HG02870 (cell line): ENCODE results near the gene CNDP1.
A peak's percentile ranks its signal among the peaks of the same experiment; 100 is the strongest.
"Not testable (repeated sequence)": the region's sequence is repeated elsewhere in the genome, so short reads cannot be mapped to it uniquely, and the experiment has no call there.

ENCODE experiments used
- ATAC-seq: cut with Tn5 transposase; IDR thresholded peaks from one replicate; pipeline ENCODE4 v1.9.1; 2021; ENCODE audit warnings: mild to moderate bottlenecking, moderate library complexity; ENCODE audit not compliant: unreplicated experiment

CNDP1 gene

DNA sequence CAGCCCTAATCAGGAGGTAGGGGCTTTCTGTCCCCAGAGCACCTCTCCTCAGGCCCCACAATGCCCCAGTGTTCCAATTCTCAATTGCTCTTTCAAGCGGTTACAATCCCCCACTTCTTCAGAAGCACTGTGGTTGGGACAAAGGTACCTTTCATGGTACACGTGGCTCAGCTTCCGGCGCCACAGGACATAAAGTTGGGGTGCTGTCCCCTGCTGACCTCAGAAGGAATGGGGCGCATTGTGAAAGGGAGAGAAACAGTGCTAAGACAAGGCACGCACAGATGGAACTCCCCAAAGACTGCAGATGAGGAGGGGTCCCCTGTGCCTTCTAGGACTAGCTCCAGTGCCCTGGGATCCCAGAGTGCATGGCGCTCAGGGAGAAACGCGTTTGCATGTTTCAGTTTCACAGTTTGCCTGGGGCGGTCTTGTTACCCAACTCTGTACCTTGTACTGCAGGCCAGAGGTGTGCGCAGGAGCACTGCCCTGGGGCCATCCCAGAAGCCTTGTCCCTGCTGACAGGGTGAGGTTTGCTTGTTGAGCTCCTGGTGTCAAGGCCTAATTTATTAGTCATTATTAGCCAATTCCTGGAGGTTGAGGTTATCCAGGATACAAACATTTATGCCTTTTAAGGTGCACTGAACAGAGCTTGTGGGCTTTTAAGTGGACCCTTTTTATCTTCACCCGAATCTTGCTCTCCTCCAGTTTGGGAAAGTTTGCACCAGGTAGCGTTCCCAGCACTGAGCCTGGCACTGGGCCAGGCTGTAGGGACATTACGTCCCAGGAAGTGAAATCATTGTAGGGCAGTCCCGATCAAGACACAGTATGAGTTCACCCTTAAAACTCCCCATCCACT lies 7.6 kb downstream of the CNDP1 start:
- no peak for ATAC-seq

DNA sequence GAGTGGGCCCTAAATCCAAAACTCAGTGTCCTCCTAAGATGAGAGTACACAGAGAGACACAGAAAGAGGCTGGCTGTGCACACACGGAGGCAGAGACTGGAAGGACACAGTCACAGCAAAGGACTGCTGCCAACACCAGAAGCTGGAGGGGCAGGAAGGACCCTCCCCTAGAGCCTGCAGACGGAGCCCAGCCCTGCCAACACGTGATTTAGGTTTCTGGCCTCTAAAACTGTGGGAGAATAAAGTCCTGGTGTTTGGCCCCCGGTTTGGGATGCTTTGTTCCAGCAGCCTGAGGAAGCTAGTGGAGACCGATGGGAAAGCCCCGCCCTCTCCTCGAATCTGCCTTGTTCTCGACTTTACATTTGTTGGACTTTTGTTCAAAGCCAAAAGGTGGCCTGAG lies 10.6 kb downstream of the CNDP1 start:
- ATAC-seq = no peak

DNA sequence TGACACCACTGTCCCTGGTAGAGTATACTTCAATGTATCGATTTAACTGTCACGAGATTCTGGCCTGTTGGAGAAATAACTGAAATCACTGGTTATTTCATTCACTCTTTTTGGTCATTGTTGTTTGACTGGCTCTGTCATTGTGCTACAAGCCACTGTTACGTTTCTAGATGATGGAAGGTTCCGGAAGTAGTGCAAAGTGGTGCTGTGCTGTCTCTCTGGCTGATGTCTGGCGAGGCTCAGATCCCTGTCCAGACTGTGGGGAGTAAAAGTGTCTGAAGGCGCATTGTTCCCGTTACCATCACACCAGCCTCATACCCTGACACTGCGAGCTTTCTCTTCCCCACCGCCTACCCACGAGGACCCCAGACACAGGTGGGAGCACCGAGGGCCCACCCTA lies 11.7 kb downstream of the CNDP1 start:
- ATAC-seq = no peak

DNA sequence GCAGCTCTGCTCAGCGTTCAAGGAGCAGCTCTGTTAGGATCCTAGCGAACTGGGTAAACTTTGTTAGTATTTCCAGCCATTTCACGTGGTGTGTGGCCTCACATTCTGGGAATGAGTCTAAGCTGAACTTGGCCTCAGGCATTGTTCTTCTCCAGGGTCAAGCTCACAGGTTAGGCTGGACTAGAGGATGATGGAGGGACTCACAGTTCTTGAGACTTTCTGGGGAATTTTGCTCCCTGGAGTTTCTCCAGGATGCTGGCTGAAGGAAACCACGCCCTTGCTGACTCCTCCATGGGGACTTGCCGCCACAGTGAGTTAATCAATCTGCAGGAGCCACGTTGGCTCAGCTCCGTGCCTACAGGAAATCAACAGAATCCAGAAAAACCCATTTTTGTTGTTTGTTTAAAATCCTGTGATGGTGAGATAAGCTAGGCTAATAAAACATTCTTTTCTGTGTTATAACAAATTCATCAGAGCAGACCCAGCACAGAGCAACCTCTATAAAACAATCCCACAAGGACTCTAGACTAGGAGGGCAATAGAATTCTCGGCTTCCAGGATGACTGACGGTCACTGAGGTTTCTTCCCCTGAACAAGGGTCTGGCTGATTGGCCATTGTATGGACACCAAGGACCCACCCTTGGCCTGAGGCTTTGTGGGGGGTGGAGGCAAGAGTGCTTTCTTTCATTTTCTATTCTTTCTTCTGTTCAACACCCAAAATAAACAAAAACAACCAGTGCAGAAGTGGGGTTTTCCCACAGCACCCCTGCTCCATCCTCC lies 12.6 kb downstream of the CNDP1 start:
- no peak for ATAC-seq

DNA sequence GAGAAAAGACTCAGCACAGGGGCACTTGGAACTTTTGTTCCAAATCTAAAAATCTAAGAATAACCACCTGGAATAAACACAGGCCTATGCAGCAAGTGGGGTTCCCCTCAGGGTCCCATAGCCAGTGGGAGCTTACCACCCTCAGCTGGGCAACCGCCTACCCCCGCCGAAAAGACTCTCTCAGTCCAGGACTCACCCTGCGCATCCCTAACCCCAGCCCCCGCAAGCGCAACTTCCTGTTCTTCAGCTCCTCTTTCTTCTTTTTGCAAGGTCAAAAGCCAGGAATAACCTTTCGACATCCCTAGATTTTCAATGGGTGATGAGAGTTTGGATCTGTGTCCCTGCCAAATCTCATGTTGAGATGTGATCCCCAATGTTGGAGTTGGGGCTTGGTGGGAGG lies 13.6 kb downstream of the CNDP1 start:
- ATAC-seq = no peak

DNA sequence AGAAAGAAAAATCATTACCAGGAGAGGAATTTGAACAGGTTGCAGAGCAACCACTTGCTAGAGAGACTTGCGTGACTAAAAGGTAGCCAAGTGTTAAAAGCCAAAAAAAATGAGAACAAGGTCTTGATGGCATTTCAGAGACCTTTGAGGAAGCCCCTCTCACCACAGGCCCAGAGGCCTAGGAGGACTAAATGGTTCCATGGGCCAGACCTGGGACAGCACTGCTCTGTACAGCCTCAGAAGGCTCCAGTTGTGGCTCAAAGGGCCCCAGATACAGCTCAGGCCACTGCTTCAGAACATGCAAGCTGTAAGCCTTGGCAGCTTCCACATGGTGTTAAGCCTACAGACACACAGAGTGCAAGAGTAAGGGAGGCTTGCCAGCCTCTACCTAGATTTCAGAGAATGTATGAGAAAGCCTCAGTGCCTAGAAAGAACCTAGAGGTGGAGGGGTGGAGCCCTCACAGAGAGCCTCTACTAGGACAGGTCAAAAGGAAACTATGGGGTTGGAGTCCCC lies 15.3 kb downstream of the CNDP1 start:
- ATAC-seq = no peak

DNA sequence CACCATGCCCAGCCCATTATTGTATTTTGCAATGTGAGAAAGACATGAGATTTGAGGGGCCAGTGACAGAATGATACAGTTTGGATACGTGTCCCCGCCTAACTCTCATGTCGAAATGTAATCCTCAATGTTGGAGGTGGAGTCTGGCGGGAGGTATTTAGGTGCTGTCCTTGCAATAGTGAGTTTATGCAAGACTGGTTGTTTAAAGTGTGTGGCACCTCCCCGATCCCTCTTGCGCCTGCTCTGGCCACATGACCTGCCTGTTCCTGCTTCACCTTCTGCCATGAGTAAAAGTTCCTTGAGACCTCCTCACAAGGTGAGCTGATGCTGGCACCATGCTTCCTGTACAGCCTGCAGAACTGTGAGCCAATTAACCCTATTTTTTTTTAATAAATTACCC lies 16.6 kb downstream of the CNDP1 start:
- ATAC-seq = no peak

DNA sequence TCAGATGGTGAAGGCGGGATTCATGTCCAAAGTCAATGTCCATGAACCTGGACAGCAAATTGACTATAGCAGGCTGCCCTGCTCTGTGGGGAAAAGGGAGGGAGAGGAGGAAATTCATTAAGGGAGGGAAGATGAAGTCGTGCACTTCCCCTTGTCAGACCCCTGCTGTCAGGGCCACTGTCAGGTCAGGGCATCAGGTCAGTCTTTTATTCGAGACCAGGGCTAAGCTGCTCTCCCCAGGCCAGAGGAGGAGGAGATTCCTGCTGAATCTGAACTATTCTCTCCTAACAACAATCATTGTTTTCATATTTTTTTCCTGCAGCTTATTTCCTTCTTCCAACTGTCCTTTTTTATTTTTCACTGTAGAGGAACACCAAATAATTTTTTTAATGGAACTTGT lies 17.2 kb downstream of the CNDP1 start:
- ATAC-seq = no peak

DNA sequence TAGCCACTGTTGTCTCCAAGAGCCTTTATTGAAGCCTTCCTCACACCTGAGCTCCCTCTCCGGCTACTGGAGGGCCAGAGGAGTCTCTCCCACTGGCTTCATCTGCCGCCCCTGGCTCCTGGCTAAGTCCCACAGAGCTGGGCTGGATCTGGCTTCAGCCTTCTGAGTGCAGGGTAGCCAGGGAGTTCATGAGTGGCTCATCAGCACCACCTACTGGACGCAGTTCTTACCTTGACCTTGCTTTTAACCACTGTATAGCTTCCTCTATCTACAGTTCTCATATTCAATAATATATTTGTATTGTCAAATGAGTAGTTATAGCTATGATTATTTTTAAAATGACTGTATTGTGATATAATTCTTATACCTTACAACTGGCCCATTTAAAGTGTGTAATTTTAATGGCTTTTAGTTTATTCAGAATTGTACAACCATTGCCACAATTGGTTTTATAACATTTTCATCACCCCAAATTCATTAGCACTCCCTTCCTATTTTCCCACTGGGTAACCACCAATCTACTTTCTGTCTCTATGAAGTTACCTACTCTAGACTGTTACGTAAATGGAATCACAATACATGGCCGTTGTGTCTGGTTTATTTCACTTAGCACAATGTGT lies 17.7 kb downstream of the CNDP1 start:
- ATAC-seq = peak; percentile 100

DNA sequence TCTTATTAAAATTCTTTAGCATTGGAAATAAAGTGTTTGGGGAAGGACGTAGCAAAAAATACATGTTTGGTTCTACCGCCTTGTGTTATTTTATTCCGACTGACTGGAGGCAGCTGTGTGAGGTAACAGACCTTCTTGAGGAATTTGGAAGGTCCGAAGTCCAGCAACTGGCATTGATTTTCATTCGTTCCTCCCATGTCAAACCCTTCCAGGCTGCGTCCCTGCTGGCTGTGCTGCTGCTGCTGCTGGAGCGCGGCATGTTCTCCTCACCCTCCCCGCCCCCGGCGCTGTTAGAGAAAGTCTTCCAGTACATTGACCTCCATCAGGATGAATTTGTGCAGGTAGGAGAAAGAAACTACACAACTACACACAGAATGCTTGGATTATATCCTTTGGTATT lies 21.8 kb downstream of the CNDP1 start:
- ATAC-seq = no peak

DNA sequence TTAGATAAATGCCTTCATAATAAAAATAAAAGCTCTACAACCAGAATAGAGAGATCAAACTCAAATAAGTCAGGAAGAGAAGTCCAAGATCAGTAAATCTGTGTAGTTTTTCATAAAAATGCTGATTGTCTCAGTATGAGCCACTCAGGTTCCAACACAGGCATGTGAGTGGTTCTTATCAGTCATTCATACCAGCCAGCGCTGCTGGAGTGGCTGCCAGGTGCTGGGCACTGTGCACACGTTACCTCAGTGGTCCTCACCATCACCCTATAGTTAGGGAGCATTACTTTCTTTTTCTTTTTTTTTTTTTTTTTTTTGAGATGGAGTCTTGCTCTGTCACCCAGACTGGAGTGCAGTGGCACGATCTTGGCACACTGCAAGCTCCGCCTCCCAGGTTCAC lies 23.8 kb downstream of the CNDP1 start:
- no peak for ATAC-seq

DNA sequence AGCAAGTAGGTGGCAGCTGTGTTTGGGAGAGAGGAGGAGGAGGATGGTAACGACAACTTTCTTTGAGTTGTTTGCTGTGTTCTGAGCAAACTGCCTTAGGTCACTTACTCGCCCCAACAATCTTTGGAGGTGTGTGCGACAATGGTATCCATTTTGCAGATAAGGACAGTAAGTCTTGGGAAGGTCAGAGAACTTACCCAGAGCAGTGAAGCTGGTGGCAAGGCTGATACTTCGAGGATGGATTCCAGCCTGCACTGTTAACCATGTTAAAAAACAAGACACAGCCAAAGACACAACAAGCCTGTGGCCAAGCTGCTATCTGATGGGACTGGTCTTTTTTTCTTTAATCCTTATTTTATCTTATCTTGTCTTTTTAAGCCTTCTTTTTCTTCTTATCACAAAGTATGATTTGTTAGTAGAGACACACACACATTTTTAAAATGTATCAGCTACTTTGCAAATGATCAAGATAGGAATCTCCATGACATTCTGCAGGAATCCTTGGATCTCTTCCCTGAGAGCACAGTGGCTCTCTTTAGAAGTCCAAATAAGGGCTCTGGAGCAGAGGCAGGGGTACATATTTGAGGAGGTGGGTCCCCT lies 27.9 kb downstream of the CNDP1 start:
- ATAC-seq = no peak

DNA sequence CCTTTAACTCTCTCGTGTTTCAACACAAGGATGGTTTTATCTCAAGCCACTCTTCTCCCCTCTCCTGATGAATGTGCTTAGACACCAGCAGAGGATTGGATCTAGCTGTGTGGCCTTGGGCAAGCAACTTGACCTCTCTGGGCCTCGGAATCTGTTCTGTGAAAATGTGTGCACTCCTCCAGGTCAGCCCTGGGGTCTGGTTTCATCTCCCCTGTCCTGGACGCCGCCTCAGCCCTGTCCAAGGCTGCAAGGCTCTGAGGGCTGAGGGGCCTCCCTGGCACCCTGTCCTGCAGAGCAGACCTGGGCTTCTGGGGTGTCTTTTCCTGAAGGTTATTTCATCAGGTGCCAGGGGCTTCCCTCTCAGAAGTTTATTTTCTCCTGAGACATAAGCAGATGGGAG lies 28.5 kb downstream of the CNDP1 start:
- ATAC-seq = no peak

DNA sequence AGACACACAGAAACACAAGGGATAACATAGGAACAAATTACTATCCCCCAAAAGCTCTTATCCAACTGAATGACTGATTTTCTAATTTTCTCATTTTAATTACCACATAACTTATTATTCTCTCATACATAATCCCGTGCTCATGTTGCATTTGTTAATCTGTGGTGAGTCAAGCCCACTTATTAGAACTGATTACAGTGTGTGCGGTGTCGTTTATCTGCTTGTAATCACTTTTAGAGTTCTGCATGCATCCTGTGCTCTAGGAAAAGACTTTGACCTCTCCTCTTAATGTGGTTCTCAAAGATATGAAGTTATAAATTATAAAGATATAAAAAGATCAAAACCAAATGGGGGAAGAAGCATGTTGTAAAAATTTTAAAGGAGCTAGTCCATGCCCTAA lies 29.7 kb downstream of the CNDP1 start:
- no peak for ATAC-seq

DNA sequence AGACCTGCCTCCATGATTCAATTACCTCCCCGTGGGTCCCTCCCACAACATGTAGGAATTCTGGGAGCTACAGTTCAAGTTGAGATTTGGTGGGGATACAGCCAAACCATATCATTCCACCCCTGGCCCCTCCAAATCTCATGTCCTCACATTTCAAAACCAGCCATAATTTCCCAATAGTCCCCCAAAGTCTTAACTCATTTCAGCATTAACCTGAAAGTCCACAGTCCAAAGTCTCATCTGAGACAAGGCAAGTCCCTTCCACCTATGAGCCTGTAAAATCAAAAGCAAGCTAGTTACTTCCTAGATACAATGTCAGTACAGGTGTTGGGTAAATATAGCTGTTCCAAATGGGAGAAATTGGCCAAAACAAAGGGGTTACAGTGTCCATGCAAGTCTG lies 30.9 kb downstream of the CNDP1 start:
- not testable (repeated sequence) for ATAC-seq

DNA sequence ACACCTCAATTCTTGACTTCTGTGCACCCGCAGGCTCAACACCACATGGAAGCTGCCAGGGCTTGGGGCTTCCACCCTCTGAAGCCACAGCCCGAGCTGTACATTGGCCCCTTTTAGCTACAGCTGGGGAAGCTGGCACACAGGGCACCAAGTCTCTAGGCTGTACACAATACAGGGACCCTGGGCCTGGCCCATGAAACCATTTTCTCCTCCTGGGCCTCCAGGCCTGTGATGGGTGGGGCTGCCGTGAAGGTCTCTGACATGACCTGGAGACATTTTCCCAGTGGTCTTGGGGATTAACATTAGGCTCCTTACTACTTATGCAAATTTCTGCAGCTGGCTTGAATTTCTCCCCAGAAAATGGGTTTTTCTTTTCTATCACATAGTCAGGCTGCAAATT lies 31.7 kb downstream of the CNDP1 start:
- not testable (repeated sequence) for ATAC-seq

DNA sequence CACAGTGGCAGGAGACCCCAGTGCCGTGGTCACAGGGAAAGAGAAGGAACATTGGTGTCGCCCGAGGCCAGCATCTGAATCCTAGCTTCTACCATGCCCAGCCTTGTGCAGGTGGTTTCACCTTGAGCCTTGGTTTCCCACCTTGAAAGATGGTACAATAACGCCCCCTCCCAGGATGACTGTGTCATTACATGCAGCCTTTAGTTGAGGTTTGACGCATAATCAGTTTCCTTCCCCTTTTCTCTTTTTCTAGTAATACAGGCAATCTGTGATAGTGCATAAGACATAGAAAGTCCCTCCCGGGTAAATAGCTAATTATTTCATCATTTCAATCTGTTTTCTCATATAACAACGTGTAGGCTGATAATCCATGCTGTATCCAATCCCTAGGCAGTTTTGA lies 33.5 kb downstream of the CNDP1 start:
- no peak for ATAC-seq

DNA sequence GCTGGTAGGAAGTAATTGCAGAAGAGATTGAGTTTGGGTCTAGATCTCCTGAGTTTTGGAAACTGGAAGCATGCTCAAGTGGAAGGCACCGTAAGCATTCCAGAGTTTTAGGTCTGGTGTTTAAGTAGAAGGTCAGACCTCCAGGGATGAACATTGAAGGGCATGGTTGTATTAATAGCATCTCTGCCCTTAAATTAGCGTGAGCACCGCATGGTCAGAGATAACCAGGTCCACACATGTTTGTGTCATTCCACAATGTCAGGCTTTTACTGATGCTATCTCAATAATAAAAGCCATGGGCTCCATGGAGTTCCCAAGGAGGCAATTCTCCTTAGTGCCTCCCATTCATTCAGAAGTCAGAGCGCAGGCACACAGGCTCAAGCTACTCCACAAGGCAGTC lies 35.1 kb downstream of the CNDP1 start:
- ATAC-seq = no peak

DNA sequence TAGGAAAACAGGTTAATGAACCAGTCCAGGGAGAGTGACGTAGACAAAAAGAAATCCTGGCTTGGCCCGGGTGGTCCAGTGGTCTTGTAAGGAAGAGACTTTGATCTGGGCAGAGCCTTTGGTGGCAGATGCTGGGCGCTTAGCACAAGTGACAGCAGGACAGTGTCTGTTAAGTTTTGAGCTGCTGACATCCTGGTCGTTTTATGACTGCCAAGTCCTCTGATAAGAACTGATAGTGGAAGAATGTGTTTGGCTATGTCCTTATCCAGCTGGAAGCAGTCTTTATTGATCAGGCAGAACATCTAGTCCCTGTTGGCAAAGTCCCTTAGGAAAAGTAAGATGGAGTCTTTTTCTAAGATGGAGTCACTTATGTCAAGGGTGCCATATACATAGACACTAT lies 36.0 kb downstream of the CNDP1 start:
- no peak for ATAC-seq

DNA sequence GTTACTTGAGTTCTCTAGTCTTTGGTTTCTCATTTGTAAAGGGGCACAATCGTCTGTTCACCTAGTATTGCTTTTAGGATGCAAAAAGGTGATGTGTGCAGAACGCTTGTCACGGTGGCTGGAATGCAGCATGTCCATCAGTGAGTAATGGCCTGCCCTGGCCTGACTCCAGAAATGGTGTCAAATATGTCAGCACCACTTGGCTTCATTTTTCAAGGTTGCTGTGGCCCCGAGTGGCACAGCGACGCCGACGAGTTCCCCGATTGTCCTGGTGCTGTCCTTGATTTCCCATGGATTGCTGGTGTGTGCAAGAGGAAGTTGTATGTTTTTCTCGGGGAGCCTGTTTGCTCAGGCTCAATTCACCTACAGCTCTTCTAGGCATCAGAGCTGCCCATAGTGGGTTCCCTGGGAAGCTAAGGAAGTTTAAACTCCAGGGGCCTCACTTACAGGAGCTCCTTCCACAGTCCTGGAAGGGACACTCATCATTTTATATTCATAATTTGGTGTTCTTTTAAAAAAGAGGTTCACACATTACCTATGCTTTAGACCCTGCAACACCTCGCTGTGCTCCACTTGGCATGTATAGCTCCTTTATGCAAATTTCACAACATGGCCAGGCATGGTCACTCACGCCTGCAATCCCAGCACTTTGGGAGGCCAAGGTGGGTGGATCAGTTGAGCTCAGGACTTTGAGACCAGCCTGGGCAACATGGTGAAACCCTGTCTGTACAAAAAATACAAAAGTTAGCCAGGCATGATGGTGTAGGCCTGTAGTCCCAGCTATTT lies 37.8 kb downstream of the CNDP1 start:
- ATAC-seq = no peak

DNA sequence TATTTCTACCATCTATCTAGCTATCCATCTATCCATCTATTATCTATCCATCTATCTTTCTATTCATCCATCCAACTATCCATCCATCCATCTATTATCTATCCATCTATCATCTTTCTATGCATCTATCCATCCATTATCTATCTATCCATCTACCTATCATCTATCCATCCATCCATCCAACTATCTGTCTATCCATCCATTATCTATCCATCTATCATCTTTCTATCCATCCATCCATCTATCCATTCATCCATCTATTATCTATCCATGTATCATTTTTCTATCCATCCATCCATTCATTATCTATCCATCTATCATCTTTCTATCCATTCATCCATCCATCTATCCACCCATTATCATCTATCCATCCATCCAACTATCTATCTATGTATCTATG lies 38.8 kb downstream of the CNDP1 start:
- no peak for ATAC-seq
